Measurements from ENCODE around the gene RNF144A. TPM values are rescaled to one million over a fixed set of nuclear protein-coding genes. Genes with fewer than 3 reads are reported as not detected.

The RNF144A gene
- total and polyA plus RNA-seq, 2 experiments from 2014 or later: 2.8 to 14.7 TPM

- no peak overlapping the region for H3K4me3 ChIP-seq
- peaks cover 3% of the 10 kb centered on the region for H3K27me3 Mint-ChIP-seq (ENCODE audit: insufficient read depth, low read depth, poor library complexity)
- ATAC-seq (no peak), DNase-seq (ENCODE audit: low spot score) (no peak)
- no peaks in the 10 kb centered on the region for H3K79me2 ChIP-seq (replicated peaks; ENCODE audit: insufficient read depth)
- H3K4me3 Mint-ChIP-seq: no peak overlapping the region
- H2AFZ ChIP-seq: no peak overlapping the region
- H3K36me3 ChIP-seq (ENCODE audit: insufficient read depth): no peaks in the 10 kb centered on the region
- H3K27ac Mint-ChIP-seq: no peak overlapping the region
- H3K27me3 ChIP-seq (ENCODE audit: insufficient read depth): no peaks in the 10 kb centered on the region
- no peaks in the 10 kb centered on the region for H3K9me2 ChIP-seq (ENCODE audit: insufficient read depth)
- no peaks in the 10 kb centered on the region for H3K9me3 Mint-ChIP-seq
- H3K4me1 Mint-ChIP-seq: peaks cover 12% of the 10 kb centered on the region
- TF ChIP-seq EZH2phosphoT487 (IDR thresholded peaks at IDR 0.05; ENCODE audit: unreplicated experiment): no peak
- no peak for TF ChIP-seq STAT1 (IDR thresholded peaks at IDR 0.05; ENCODE audit: unreplicated experiment)
- TF ChIP-seq, protein P1, sequence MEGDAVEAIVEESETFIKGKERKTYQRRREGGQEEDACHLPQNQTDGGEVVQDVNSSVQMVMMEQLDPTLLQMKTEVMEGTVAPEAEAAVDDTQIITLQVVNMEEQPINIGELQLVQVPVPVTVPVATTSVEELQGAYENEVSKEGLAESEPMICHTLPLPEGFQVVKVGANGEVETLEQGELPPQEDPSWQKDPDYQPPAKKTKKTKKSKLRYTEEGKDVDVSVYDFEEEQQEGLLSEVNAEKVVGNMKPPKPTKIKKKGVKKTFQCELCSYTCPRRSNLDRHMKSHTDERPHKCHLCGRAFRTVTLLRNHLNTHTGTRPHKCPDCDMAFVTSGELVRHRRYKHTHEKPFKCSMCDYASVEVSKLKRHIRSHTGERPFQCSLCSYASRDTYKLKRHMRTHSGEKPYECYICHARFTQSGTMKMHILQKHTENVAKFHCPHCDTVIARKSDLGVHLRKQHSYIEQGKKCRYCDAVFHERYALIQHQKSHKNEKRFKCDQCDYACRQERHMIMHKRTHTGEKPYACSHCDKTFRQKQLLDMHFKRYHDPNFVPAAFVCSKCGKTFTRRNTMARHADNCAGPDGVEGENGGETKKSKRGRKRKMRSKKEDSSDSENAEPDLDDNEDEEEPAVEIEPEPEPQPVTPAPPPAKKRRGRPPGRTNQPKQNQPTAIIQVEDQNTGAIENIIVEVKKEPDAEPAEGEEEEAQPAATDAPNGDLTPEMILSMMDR (conservative IDR thresholded peaks at IDR 0.05; ENCODE audit: low read depth in 2 of 2): no peak
- TF ChIP-seq REST (IDR thresholded peaks at IDR 0.05; ENCODE audit: unreplicated experiment): no peak
- TF ChIP-seq POLR2AphosphoS5 (IDR thresholded peaks at IDR 0.05; ENCODE audit: low read depth): no peak
- TF ChIP-seq, protein P2, sequence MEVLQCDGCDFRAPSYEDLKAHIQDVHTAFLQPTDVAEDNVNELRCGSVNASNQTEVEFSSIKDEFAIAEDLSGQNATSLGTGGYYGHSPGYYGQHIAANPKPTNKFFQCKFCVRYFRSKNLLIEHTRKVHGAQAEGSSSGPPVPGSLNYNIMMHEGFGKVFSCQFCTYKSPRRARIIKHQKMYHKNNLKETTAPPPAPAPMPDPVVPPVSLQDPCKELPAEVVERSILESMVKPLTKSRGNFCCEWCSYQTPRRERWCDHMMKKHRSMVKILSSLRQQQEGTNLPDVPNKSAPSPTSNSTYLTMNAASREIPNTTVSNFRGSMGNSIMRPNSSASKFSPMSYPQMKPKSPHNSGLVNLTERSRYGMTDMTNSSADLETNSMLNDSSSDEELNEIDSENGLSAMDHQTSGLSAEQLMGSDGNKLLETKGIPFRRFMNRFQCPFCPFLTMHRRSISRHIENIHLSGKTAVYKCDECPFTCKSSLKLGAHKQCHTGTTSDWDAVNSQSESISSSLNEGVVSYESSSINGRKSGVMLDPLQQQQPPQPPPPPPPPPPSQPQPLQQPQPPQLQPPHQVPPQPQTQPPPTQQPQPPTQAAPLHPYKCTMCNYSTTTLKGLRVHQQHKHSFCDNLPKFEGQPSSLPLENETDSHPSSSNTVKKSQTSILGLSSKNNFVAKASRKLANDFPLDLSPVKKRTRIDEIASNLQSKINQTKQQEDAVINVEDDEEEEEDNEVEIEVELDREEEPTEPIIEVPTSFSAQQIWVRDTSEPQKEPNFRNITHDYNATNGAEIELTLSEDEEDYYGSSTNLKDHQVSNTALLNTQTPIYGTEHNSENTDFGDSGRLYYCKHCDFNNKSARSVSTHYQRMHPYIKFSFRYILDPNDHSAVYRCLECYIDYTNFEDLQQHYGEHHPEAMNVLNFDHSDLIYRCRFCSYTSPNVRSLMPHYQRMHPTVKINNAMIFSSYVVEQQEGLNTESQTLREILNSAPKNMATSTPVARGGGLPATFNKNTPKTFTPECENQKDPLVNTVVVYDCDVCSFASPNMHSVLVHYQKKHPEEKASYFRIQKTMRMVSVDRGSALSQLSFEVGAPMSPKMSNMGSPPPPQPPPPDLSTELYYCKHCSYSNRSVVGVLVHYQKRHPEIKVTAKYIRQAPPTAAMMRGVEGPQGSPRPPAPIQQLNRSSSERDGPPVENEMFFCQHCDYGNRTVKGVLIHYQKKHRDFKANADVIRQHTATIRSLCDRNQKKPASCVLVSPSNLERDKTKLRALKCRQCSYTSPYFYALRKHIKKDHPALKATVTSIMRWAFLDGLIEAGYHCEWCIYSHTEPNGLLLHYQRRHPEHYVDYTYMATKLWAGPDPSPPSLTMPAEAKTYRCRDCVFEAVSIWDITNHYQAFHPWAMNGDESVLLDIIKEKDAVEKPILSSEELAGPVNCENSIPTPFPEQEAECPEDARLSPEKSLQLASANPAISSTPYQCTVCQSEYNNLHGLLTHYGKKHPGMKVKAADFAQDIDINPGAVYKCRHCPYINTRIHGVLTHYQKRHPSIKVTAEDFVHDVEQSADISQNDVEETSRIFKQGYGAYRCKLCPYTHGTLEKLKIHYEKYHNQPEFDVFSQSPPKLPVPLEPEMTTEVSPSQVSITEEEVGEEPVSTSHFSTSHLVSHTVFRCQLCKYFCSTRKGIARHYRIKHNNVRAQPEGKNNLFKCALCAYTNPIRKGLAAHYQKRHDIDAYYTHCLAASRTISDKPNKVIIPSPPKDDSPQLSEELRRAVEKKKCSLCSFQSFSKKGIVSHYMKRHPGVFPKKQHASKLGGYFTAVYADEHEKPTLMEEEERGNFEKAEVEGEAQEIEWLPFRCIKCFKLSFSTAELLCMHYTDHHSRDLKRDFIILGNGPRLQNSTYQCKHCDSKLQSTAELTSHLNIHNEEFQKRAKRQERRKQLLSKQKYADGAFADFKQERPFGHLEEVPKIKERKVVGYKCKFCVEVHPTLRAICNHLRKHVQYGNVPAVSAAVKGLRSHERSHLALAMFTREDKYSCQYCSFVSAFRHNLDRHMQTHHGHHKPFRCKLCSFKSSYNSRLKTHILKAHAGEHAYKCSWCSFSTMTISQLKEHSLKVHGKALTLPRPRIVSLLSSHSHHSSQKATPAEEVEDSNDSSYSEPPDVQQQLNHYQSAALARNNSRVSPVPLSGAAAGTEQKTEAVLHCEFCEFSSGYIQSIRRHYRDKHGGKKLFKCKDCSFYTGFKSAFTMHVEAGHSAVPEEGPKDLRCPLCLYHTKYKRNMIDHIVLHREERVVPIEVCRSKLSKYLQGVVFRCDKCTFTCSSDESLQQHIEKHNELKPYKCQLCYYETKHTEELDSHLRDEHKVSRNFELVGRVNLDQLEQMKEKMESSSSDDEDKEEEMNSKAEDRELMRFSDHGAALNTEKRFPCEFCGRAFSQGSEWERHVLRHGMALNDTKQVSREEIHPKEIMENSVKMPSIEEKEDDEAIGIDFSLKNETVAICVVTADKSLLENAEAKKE (CRISPR knock-in tag; IDR thresholded peaks at IDR 0.05): no peak
- TF ChIP-seq CREB1 (CRISPR knock-in tag; IDR thresholded peaks at IDR 0.05; ENCODE audit: low read depth): no peak
- TF ChIP-seq ZNF331 (CRISPR knock-in tag; IDR thresholded peaks at IDR 0.05; ENCODE audit: low read depth): no peak
- no peak for TF ChIP-seq JUNB (IDR thresholded peaks at IDR 0.05; ENCODE audit: unreplicated experiment)
- TF ChIP-seq ZNF114 (CRISPR knock-in tag; IDR thresholded peaks at IDR 0.05): no peak
- TF ChIP-seq EZH2 (IDR thresholded peaks at IDR 0.05; ENCODE audit: low read depth, unreplicated experiment): no peak
- TF ChIP-seq NANOG (IDR thresholded peaks at IDR 0.05; ENCODE audit: borderline replicate concordance): no peak
- no peaks in the 10 kb centered on the region for H3K4me1 ChIP-seq (ENCODE audit: insufficient read depth)
- H3K4me2 ChIP-seq: no peak overlapping the region
- H4K20me1 ChIP-seq (replicated peaks; ENCODE audit: insufficient read depth): no peaks in the 10 kb centered on the region
- peaks cover 5% of the 10 kb centered on the region; the same call in 1 of the 3 replicates for H3K36me3 Mint-ChIP-seq (ENCODE audit: low read depth)
- no peak overlapping the region for H3K27ac ChIP-seq (ENCODE audit: low read depth)
- H3F3A ChIP-seq (replicated peaks; ENCODE audit: low read depth): no peaks in the 10 kb centered on the region
Measured at GRCh38 chr2:7020468-7020867, 103.3 kb downstream of the RNF144A start.
